GM12878 (cell line): Measurements from ENCODE around the gene E2F2. TPM values are rescaled to one million over a fixed set of nuclear protein-coding genes. Genes with fewer than 3 reads are reported as not detected.

Experiments
- ATAC-seq: fragments of 200-7000 bp; cut with Tn5 transposase; 3 replicates; pipeline ENCODE4 v1.9.1; 2020; ENCODE audit warnings: mild to moderate bottlenecking, moderate library complexity
- BruUV-seq: library from RNA; stranded (reverse); fragments of 400-500 nt; replicated peaks from 2 replicates; lab custom pipeline; 2021; lab: Mats Ljungman, UMichigan
- CTCF ChIA-PET: fragments of 300-600 bp; sonication (Branson Sonifier 250); formaldehyde crosslinking; extraction: SDS; loops from one replicate; lab custom pipeline; 2021; ENCODE audit warnings: inconsistent platforms; lab: Yijun Ruan, JAX
- POLR2A ChIA-PET: fragments of 350-600 bp; formaldehyde crosslinking; extraction: SDS; loops from one replicate; lab custom pipeline; 2021; ENCODE audit warnings: inconsistent platforms; lab: Charles Lee
- RAD21 ChIA-PET: fragments of 300-600 bp; sonication (Branson Sonifier 250); formaldehyde crosslinking; loops from one replicate; lab custom pipeline; 2023; ENCODE audit warnings: antibody characterized with exemption; ENCODE audit not compliant: unreplicated experiment; lab: Charles Lee
- SMC1A ChIA-PET: fragments of 300-600 bp; sonication (Branson Sonifier 250); formaldehyde crosslinking; loops from one replicate; lab custom pipeline; 2023; ENCODE audit not compliant: unreplicated experiment, uncharacterized antibody; lab: Charles Lee
- DNase-seq: peaks from one replicate; pipeline ENCODE4 v3.0.0-alpha.2; 2011; ENCODE audit warnings: low read depth, low spot score
- FAIRE-seq: peaks from 3 replicates; lab custom pipeline; 2011; peaks lifted over from hg19 to GRCh38; lab: Jason Lieb, UNC
- H2AFZ ChIP-seq: 2 replicates; pipeline ENCODE4 v1.6.0; 2011; ENCODE audit warnings: low read depth, low read length, control low read depth; ENCODE audit not compliant: control insufficient read depth
- H3K27ac ChIP-seq: 2 replicates; pipeline ENCODE4 v1.5.1; 2011; ENCODE audit warnings: control low read depth; ENCODE audit not compliant: control insufficient read depth, insufficient read depth
- H3K27me3 ChIP-seq, 2 experiments: replicated peaks in 1 of 2; 2 replicates each; pipeline versions ENCODE4 v1.6.0 to v1.6.1; 2011; ENCODE audit warnings: low read length in 1 of 2; ENCODE audit not compliant: control insufficient read depth in 2 of 2, insufficient read depth in 2 of 2
- H3K36me3 ChIP-seq, 2 experiments: 2 replicates each; pipeline ENCODE4 v1.5.1; 2011; ENCODE audit warnings: low read length in 1 of 2; ENCODE audit not compliant: control insufficient read depth in 2 of 2, insufficient read depth in 2 of 2
- H3K4me1 ChIP-seq: 2 replicates; pipeline ENCODE4 v1.6.1; 2011; ENCODE audit warnings: mild to moderate bottlenecking, low read length, moderate library complexity, mixed read lengths; ENCODE audit not compliant: control insufficient read depth, insufficient read depth
- H3K4me2 ChIP-seq: 2 replicates; pipeline ENCODE4 v1.6.0; 2011; ENCODE audit warnings: control low read depth; ENCODE audit not compliant: control insufficient read depth, insufficient read depth
- H3K4me3 ChIP-seq: fragments of 200-600 bp; sonication (generic); 2 replicates; pipeline ENCODE4 v1.5.1; 2016
- H3K79me2 ChIP-seq: 2 replicates; pipeline ENCODE4 v1.6.0; 2011; ENCODE audit warnings: low read length; ENCODE audit not compliant: control insufficient read depth, insufficient read depth
- H3K9ac ChIP-seq: 2 replicates; pipeline ENCODE4 v1.8.0; 2011; ENCODE audit warnings: low read length, control low read depth, mixed read lengths; ENCODE audit not compliant: control insufficient read depth, insufficient read depth
- H3K9me3 ChIP-seq: replicated peaks from 3 replicates; pipeline ENCODE4 v1.5.1; 2011; ENCODE audit warnings: mild to moderate bottlenecking, low read length; ENCODE audit not compliant: control insufficient read depth, insufficient read depth
- H4K20me1 ChIP-seq: 2 replicates; pipeline ENCODE4 v1.6.0; 2011; ENCODE audit not compliant: control insufficient read depth, insufficient read depth
- CBX5 ChIP-seq: sonication (generic); IDR thresholded peaks from 2 replicates; pipeline ENCODE4 v1.6.1; 2016; ENCODE audit warnings: low read depth, moderate library complexity, mild to moderate bottlenecking, inconsistent platforms
- EP300 ChIP-seq, 2 experiments: fragments of 150-350 bp in 1 of 2; IDR thresholded peaks; 2 replicates each; pipeline ENCODE4 v1.6.1; 2011 to 2012; ENCODE audit warnings: low read depth in 2 of 2, low read length in 2 of 2, borderline replicate concordance in 1 of 2, improper control_type of control experiment in 1 of 2, inconsistent platforms in 1 of 2; ENCODE audit not compliant: control insufficient read depth in 1 of 2
- EZH2 ChIP-seq: IDR thresholded peaks from 2 replicates; pipeline ENCODE4 v1.6.1; 2012; ENCODE audit warnings: low read depth, mild to moderate bottlenecking, control low read depth, inconsistent platforms, low read length, borderline replicate concordance; ENCODE audit not compliant: control insufficient read depth
- MTA2 ChIP-seq: fragments of 450-650 bp; IDR thresholded peaks from 2 replicates; pipeline ENCODE4 v1.6.1; 2016; ENCODE audit warnings: low read depth, mild to moderate bottlenecking, moderate library complexity
- RAD51 ChIP-seq: fragments of 450-650 bp; IDR thresholded peaks from 2 replicates; pipeline ENCODE4 v1.6.1; 2016; ENCODE audit warnings: moderate library complexity, mild to moderate bottlenecking, inconsistent platforms
- TBL1XR1 ChIP-seq: IDR thresholded peaks from 2 replicates; pipeline ENCODE4 v1.6.1; 2012; ENCODE audit warnings: low read depth, low read length, improper control_type of control experiment
- TCF7 ChIP-seq: IDR thresholded peaks from 2 replicates; pipeline ENCODE4 v1.6.1; 2014; ENCODE audit warnings: antibody characterized with exemption, borderline replicate concordance
- YBX1 ChIP-seq: fragments of 450-650 bp; IDR thresholded peaks from 2 replicates; pipeline ENCODE4 v1.6.1; 2016; ENCODE audit warnings: antibody characterized with exemption
- WGBS: methylation state at CpG from one replicate; pipeline ENCODE4 v1.1.6; 2016; ENCODE audit warnings: low lambda C conversion rate; ENCODE audit not compliant: insufficient replicate concordance, insufficient coverage; ENCODE audit errors: missing lambda C conversion rate; 5-methylcytosine and 5-hydroxymethylcytosine counted together
- in situ Hi-C: fragments of 300-500 bp; cut with MboI; formaldehyde crosslinking; loops from 9 replicates; pipeline ENCODE4 v1.14.3; 2018; ENCODE audit warnings: mixed read lengths
- intact Hi-C: fragments of 100-400 bp; cut with micrococcal nuclease; formaldehyde crosslinking; loops from one replicate; pipeline ENCODE4 v1.14.2; 2022; ENCODE audit not compliant: unreplicated experiment
- polyA plus RNA-seq, 11 experiments: library from polyadenylated mRNA; depleted of rRNA in 4 of 11; unstranded in 6 of 11; stranded (reverse) in 5 of 11; fragments of >200 nt; fragmentation: Nextera tagmentation in 4 of 11; fragmentation: Illumina TruSeq in 1 of 11; extraction: Ambion mirVana in 4 of 11; extraction: Trizol in 1 of 11; gene quantifications; 1 replicate in 1 of 11; 2 replicates in 10 of 11; pipeline versions ENCODE4 v1.2.1 to v1.2.3, GENCODE V29; 2011 to 2016; ENCODE audit warnings: inconsistent platforms in 2 of 11, missing spikeins in 2 of 11, low read depth in 1 of 11
- total RNA-seq, 4 experiments: library from RNA; depleted of rRNA in 3 of 4; stranded (reverse); fragments of >200 nt in 3 of 4; fragmentation: Illumina TruSeq in 1 of 4; extraction: Trizol in 1 of 4; gene quantifications; 2 replicates each; pipeline versions ENCODE4 v1.2.1 to v1.2.3, GENCODE V29; 2013 to 2021
- TF ChIP-seq, protein P1 (sequence below): fragments of 450-650 bp; IDR thresholded peaks from 2 replicates; pipeline ENCODE4 v1.6.1; 2018; ENCODE audit warnings: borderline replicate concordance, mild to moderate bottlenecking; ENCODE audit not compliant: partially characterized antibody
- TF ChIP-seq, protein P2 (sequence below): fragments of 450-650 bp; formaldehyde crosslinking; IDR thresholded peaks from 2 replicates; pipeline ENCODE4 v1.5.0; 2022; ENCODE audit warnings: mild to moderate bottlenecking, missing genetic modification characterization
- TF ChIP-seq, protein P3 (sequence below): fragments of 450-650 bp; IDR thresholded peaks from 2 replicates; pipeline ENCODE4 v1.6.1; 2017; ENCODE audit warnings: borderline replicate concordance

The E2F2 gene
- total and polyA plus RNA-seq, 10 of the 15 experiments (the other 5 are each of a cell fraction or from before 2014, with no cell fraction given), result 3.8 to 27.2 (median 14.6) TPM

DNA sequence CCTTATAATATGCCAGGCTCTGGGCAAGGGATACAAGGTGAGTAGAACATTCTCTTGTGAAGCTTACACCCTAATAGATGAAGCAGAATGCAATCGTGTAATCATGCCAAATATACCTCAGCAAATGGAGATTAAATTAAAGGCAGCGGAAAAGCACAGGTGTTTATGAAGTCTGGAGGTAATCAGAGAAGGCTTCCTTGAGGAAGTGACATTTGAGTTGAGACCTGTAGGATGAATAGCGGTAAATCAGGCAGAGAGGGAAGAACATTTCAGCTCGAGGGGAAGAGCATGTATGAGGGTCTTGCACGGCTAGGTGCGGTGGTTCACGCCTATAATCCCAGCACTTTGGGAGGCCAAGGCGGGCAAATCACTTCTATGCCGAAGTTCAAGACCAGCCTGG, 13.5 kb downstream of the E2F2 start:
- in situ Hi-C loops, result no loop called here
- RAD21 ChIA-PET, result no interaction called here

More for the DNA sequence above, 13.5 kb downstream of the E2F2 start:
- H3K27me3 ChIP-seq, result no peaks in the 10 kb centered on the region
- no peak for FAIRE-seq
- H3K4me1 ChIP-seq, result no peaks in the 10 kb centered on the region; the same call in 1 of the 2 replicates
- H2AFZ ChIP-seq, result no peak overlapping the region
- no peak overlapping the region for H3K4me2 ChIP-seq
- no peaks in the 10 kb centered on the region; the same call in 1 of the 2 replicates for H3K79me2 ChIP-seq
- H3K9ac ChIP-seq, result no peak overlapping the region
- intact Hi-C loops, result no loop called here
- no TSS peak for BruUV-seq
- POLR2A ChIA-PET, result no interaction called here
- no peaks in the 10 kb centered on the region for H3K9me3 ChIP-seq
- no peak for DNase-seq
- no peak overlapping the region for H3K4me3 ChIP-seq
- H3K36me3 ChIP-seq, result peaks cover 38 to 44% of the 10 kb centered on the region in 2 experiments
- 90% methylated on average over 9 of the region's 9 CpGs for WGBS
- SMC1A ChIA-PET, result no interaction called here
- TF ChIP-seq, protein P1, sequence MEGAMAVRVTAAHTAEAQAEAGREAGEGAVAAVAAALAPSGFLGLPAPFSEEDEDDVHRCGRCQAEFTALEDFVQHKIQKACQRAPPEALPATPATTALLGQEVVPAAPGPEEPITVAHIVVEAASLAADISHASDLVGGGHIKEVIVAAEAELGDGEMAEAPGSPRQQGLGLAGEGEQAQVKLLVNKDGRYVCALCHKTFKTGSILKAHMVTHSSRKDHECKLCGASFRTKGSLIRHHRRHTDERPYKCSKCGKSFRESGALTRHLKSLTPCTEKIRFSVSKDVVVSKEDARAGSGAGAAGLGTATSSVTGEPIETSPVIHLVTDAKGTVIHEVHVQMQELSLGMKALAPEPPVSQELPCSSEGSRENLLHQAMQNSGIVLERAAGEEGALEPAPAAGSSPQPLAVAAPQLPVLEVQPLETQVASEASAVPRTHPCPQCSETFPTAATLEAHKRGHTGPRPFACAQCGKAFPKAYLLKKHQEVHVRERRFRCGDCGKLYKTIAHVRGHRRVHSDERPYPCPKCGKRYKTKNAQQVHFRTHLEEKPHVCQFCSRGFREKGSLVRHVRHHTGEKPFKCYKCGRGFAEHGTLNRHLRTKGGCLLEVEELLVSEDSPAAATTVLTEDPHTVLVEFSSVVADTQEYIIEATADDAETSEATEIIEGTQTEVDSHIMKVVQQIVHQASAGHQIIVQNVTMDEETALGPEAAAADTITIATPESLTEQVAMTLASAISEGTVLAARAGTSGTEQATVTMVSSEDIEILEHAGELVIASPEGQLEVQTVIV, result no peak
- TF ChIP-seq TCF7 (no peak), EP300 (IDR thresholded peaks at IDR 0.05; ENCODE audit: borderline replicate concordance in 1 of 2, control insufficient read depth in 1 of 2, low read depth in 2 of 2, low read length in 2 of 2) (no peak), MTA2 (no peak), CBX5 (no peak), TBL1XR1 (no peak), RAD51 (no peak), YBX1 (no peak), EZH2 (no peak)
- TF ChIP-seq, protein P2, sequence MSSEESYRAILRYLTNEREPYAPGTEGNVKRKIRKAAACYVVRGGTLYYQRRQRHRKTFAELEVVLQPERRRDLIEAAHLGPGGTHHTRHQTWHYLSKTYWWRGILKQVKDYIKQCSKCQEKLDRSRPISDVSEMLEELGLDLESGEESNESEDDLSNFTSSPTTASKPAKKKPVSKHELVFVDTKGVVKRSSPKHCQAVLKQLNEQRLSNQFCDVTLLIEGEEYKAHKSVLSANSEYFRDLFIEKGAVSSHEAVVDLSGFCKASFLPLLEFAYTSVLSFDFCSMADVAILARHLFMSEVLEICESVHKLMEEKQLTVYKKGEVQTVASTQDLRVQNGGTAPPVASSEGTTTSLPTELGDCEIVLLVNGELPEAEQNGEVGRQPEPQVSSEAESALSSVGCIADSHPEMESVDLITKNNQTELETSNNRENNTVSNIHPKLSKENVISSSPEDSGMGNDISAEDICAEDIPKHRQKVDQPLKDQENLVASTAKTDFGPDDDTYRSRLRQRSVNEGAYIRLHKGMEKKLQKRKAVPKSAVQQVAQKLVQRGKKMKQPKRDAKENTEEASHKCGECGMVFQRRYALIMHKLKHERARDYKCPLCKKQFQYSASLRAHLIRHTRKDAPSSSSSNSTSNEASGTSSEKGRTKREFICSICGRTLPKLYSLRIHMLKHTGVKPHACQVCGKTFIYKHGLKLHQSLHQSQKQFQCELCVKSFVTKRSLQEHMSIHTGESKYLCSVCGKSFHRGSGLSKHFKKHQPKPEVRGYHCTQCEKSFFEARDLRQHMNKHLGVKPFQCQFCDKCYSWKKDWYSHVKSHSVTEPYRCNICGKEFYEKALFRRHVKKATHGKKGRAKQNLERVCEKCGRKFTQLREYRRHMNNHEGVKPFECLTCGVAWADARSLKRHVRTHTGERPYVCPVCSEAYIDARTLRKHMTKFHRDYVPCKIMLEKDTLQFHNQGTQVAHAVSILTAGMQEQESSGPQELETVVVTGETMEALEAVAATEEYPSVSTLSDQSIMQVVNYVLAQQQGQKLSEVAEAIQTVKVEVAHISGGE (CRISPR knock-in tag), result no peak
- TF ChIP-seq, protein P3, sequence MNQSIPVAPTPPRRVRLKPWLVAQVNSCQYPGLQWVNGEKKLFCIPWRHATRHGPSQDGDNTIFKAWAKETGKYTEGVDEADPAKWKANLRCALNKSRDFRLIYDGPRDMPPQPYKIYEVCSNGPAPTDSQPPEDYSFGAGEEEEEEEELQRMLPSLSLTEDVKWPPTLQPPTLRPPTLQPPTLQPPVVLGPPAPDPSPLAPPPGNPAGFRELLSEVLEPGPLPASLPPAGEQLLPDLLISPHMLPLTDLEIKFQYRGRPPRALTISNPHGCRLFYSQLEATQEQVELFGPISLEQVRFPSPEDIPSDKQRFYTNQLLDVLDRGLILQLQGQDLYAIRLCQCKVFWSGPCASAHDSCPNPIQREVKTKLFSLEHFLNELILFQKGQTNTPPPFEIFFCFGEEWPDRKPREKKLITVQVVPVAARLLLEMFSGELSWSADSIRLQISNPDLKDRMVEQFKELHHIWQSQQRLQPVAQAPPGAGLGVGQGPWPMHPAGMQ, result no peak
- no peak for ATAC-seq
- H3K27ac ChIP-seq, result no peak overlapping the region
- no peaks in the 10 kb centered on the region for H4K20me1 ChIP-seq
- CTCF ChIA-PET, result interaction anchor here (1.9 to 5.6 kb wide), 2 partner anchors 20 to 22 kb away, joined by 8 to 40 read pairs; no protein-coding TSS in a partner anchor
